Measurements from ENCODE around the gene MRPL53.
"Not testable (repeated sequence)": the region's sequence is repeated elsewhere in the genome, so short reads cannot be mapped to it uniquely, and the experiment has no call there.

Gene MRPL53

GRCh38 chr2:74502147-74502719 lies 29.8 kb upstream of the MRPL53 start:
- DNase-seq = no peak

GRCh38 chr2:74501335-74502071 lies 29.0 kb upstream of the MRPL53 start:
- DNase-seq = no peak

- DNase-seq = no peak
Observed at GRCh38 chr2:74500578-74500946, 28.1 kb upstream of the MRPL53 start.

GRCh38 chr2:74499940-74500577 lies 27.6 kb upstream of the MRPL53 start:
- no peak for DNase-seq

- DNase-seq = no peak
Observed at GRCh38 chr2:74499267-74499939, 26.9 kb upstream of the MRPL53 start, which contains the start of gene LBX2. Gene LBX2, minus strand, starts transcription at chr2:74499603. Its CDS starts 66 bp downstream, at chr2:74499537.

- DNase-seq = no peak
Observed at GRCh38 chr2:74498500-74499266, 26.2 kb upstream of the MRPL53 start.

- no peak for DNase-seq
Observed at GRCh38 chr2:74497777-74498499, 25.5 kb upstream of the MRPL53 start.

GRCh38 chr2:74496997-74497776 lies 24.7 kb upstream of the MRPL53 start:
- DNase-seq = no peak

- DNase-seq = no peak
Observed at GRCh38 chr2:74495440-74495839, 23.0 kb upstream of the MRPL53 start.

- no peak for DNase-seq
Observed at GRCh38 chr2:74493546-74493945, 21.1 kb upstream of the MRPL53 start.

GRCh38 chr2:74491648-74492544 lies 19.4 kb upstream of the MRPL53 start:
- no peak for DNase-seq

GRCh38 chr2:74489906-74490305 lies 17.4 kb upstream of the MRPL53 start:
- DNase-seq = no peak

- DNase-seq = no peak
Observed at GRCh38 chr2:74488643-74489481, 16.4 kb upstream of the MRPL53 start.

GRCh38 chr2:74486141-74486540 lies 13.7 kb upstream of the MRPL53 start:
- DNase-seq = no peak

GRCh38 chr2:74483675-74484164 lies 11.2 kb upstream of the MRPL53 start:
- not testable (repeated sequence) for DNase-seq

GRCh38 chr2:74482801-74483674 lies 10.6 kb upstream of the MRPL53 start, which contains the start of the genes CCDC142 and TTC31:
Gene CCDC142, minus strand, starts transcription at chr2:74482998. Its CDS starts 161 bp downstream, at chr2:74482837.
Gene TTC31, plus strand, starts transcription at chr2:74483081. Its CDS starts 15 bp downstream, at chr2:74483096.
- peak; percentile 94 for DNase-seq

GRCh38 chr2:74481961-74482800 lies 9.7 kb upstream of the MRPL53 start:
- DNase-seq = peak; percentile 38
